IMR-90 (cell line): ENCODE data around the gene FAM20A. TPM values are rescaled to one million over a fixed set of nuclear protein-coding genes. Genes with fewer than 3 reads are reported as not detected.
A peak's percentile ranks its signal among the peaks of the same experiment; 100 is the strongest.

ENCODE experiments used
- ATAC-seq: fragments of 200-7000 bp; cut with Tn5 transposase; 2 replicates; pipeline ENCODE4 v1.9.1; 2020; ENCODE audit warnings: low read depth, mild to moderate bottlenecking, moderate library complexity
- BruUV-seq: library from RNA; stranded (reverse); fragments of 400-500 nt; replicated peaks from 2 replicates; lab custom pipeline; 2021; lab: Mats Ljungman, UMichigan
- CTCF ChIA-PET: fragments of 300-600 bp; formaldehyde crosslinking; extraction: SDS; loops from one replicate; lab custom pipeline; 2021; ENCODE audit warnings: antibody characterized with exemption; lab: Yijun Ruan, JAX
- POLR2A ChIA-PET: fragments of 300-600 bp; sonication (Branson Sonifier 250); formaldehyde crosslinking; loops from one replicate; lab custom pipeline; 2022; ENCODE audit warnings: antibody characterized with exemption; ENCODE audit not compliant: unreplicated experiment; lab: Charles Lee
- DNase-seq: peaks from one replicate; pipeline ENCODE4 v3.0.0; 2013
- H2AFZ ChIP-seq: replicated peaks from 2 replicates; pipeline ENCODE3; 2013; ENCODE audit warnings: low read length, mild to moderate bottlenecking; ENCODE audit not compliant: poor library complexity
- H2AK5ac ChIP-seq: 2 replicates; pipeline ENCODE4 v1.6.1; 2013; ENCODE audit warnings: low read depth, low read length, inconsistent platforms
- H2AK9ac ChIP-seq: replicated peaks from 2 replicates; pipeline ENCODE3; 2013; ENCODE audit warnings: mild to moderate bottlenecking, low read depth, low read length, moderate library complexity; ENCODE audit not compliant: poor library complexity
- H2BK120ac ChIP-seq: 2 replicates; pipeline ENCODE4 v1.6.1; 2013; ENCODE audit warnings: low read depth, low read length, inconsistent platforms
- H2BK15ac ChIP-seq: 3 replicates; pipeline ENCODE4 v1.6.1; 2013; ENCODE audit warnings: low read depth, low read length, inconsistent platforms
- H2BK20ac ChIP-seq: 2 replicates; pipeline ENCODE4 v1.6.1; 2013; ENCODE audit warnings: low read depth, mild to moderate bottlenecking, inconsistent platforms, low read length, moderate library complexity
- H2BK5ac ChIP-seq: 2 replicates; pipeline ENCODE4 v1.6.1; 2013; ENCODE audit warnings: mild to moderate bottlenecking, low read depth, low read length, inconsistent platforms; ENCODE audit not compliant: poor library complexity, severe bottlenecking
- H3K14ac ChIP-seq: replicated peaks from 2 replicates; pipeline ENCODE4 v1.6.1; 2013; ENCODE audit warnings: low read depth, low read length, inconsistent platforms
- H3K18ac ChIP-seq: 2 replicates; pipeline ENCODE4 v1.6.1; 2013; ENCODE audit warnings: low read depth, low read length, control low read depth
- H3K23ac ChIP-seq: 2 replicates; pipeline ENCODE4 v1.6.1; 2013; ENCODE audit warnings: low read depth, low read length, inconsistent platforms
- H3K27ac ChIP-seq: 2 replicates; pipeline ENCODE4 v1.5.1; 2013; ENCODE audit warnings: mild to moderate bottlenecking, control low read depth, low read length; ENCODE audit not compliant: insufficient read depth
- H3K27me3 ChIP-seq: 2 replicates; pipeline ENCODE4 v1.6.1; 2013; ENCODE audit warnings: low read length; ENCODE audit not compliant: control insufficient read depth, insufficient read depth
- H3K36me3 ChIP-seq: 2 replicates; pipeline ENCODE4 v1.6.1; 2013; ENCODE audit warnings: low read length, mixed read lengths; ENCODE audit not compliant: control insufficient read depth, insufficient read depth
- H3K4ac ChIP-seq: 2 replicates; pipeline ENCODE4 v1.6.1; 2013; ENCODE audit warnings: low read depth, low read length, inconsistent platforms
- H3K4me1 ChIP-seq: 2 replicates; pipeline ENCODE4 v1.6.1; 2013; ENCODE audit warnings: low read length, mixed read lengths; ENCODE audit not compliant: control insufficient read depth, insufficient read depth
- H3K4me2 ChIP-seq: 2 replicates; pipeline ENCODE4 v1.6.1; 2013; ENCODE audit warnings: low read depth, mild to moderate bottlenecking, control low read depth, low read length, moderate library complexity
- H3K4me3 ChIP-seq: 2 replicates; pipeline ENCODE4 v1.5.1; 2013; ENCODE audit warnings: low read depth, mild to moderate bottlenecking, control low read depth, low read length, moderate library complexity; ENCODE audit not compliant: insufficient read depth
- H3K56ac ChIP-seq: 2 replicates; pipeline ENCODE4 v1.6.1; 2013; ENCODE audit warnings: low read length, inconsistent platforms; ENCODE audit not compliant: insufficient read depth; ENCODE audit errors: extremely low read depth
- H3K79me1 ChIP-seq, 2 experiments: 2 replicates each; pipeline ENCODE4 v1.6.1; 2013; ENCODE audit warnings: low read length in 2 of 2, inconsistent platforms in 1 of 2, low read depth in 1 of 2
- H3K9ac ChIP-seq: 2 replicates; pipeline ENCODE4 v1.6.1; 2013; ENCODE audit warnings: low read depth, low read length, control low read depth
- H3K9me1 ChIP-seq: 2 replicates; pipeline ENCODE4 v1.6.1; 2013; ENCODE audit warnings: low read length, inconsistent platforms; ENCODE audit not compliant: insufficient read depth
- H3K9me3 ChIP-seq: 2 replicates; pipeline ENCODE4 v1.6.1; 2013; ENCODE audit warnings: low read length; ENCODE audit not compliant: control insufficient read depth, insufficient read depth
- H4K20me1 ChIP-seq: 2 replicates; pipeline ENCODE4 v1.6.1; 2013; ENCODE audit warnings: low read length, inconsistent platforms; ENCODE audit not compliant: insufficient read depth
- H4K5ac ChIP-seq: 2 replicates; pipeline ENCODE4 v1.6.1; 2013; ENCODE audit warnings: mild to moderate bottlenecking, low read depth, low read length, control low read depth
- H4K8ac ChIP-seq, 2 experiments: 2 replicates each; pipeline ENCODE4 v1.6.1; 2013; ENCODE audit warnings: low read depth in 2 of 2, low read length in 2 of 2, control low read depth in 1 of 2, inconsistent platforms in 1 of 2
- H4K91ac ChIP-seq: 2 replicates; pipeline ENCODE4 v1.6.1; 2013; ENCODE audit warnings: low read depth, low read length, inconsistent platforms; ENCODE audit not compliant: insufficient read depth
- BHLHE40 ChIP-seq: fragments of 150-350 bp; IDR thresholded peaks from 2 replicates; pipeline ENCODE4 v1.6.1; 2016; ENCODE audit warnings: mild to moderate bottlenecking, low read depth, low read length
- CEBPB ChIP-seq: IDR thresholded peaks from 2 replicates; pipeline ENCODE4 v1.6.1; 2012; ENCODE audit warnings: low read depth, low read length, improper control_type of control experiment
- CHD1 ChIP-seq: IDR thresholded peaks from 2 replicates; pipeline ENCODE4 v1.6.1; 2012; ENCODE audit warnings: low read depth, low read length, improper control_type of control experiment
- MAFK ChIP-seq: IDR thresholded peaks from 2 replicates; pipeline ENCODE4 v1.6.1; 2012; ENCODE audit warnings: low read depth, low read length, improper control_type of control experiment
- MXI1 ChIP-seq: IDR thresholded peaks from 2 replicates; pipeline ENCODE4 v1.6.1; 2012; ENCODE audit warnings: low read depth, mild to moderate bottlenecking, low read length, moderate library complexity, borderline replicate concordance
- RAD21 ChIP-seq: IDR thresholded peaks from 2 replicates; pipeline ENCODE4 v1.6.1; 2012; ENCODE audit warnings: low read length, improper control_type of control experiment
- RCOR1 ChIP-seq: IDR thresholded peaks from 2 replicates; pipeline ENCODE4 v1.6.1; 2012; ENCODE audit warnings: mild to moderate bottlenecking, low read length, improper control_type of control experiment; ENCODE audit not compliant: insufficient replicate concordance
- SMC3 ChIP-seq: fragments of 150-350 bp; IDR thresholded peaks from 2 replicates; pipeline ENCODE4 v1.6.1; 2016; ENCODE audit warnings: low read depth, mild to moderate bottlenecking, antibody characterized with exemption, low read length, moderate library complexity
- WGBS, 2 experiments: methylation state at CpG; one replicate each; pipeline versions ENCODE4 v1.1.5 to v1.1.7; 2013; ENCODE audit warnings: missing lambda C conversion rate in 2 of 2; ENCODE audit not compliant: insufficient read length in 1 of 2; ENCODE audit errors: extremely low coverage in 2 of 2; 5-methylcytosine and 5-hydroxymethylcytosine counted together
- dilution Hi-C: fragments of 300-500 bp; cut with HindIII; formaldehyde crosslinking; loops from one replicate; pipeline ENCODE4 v1.14.3; 2018; ENCODE audit warnings: low sequenced_read_pairs; ENCODE audit not compliant: unreplicated experiment
- in situ Hi-C: fragments of 300-500 bp; cut with MboI; formaldehyde crosslinking; loops from 3 replicates; pipeline ENCODE4 v1.14.3; 2019; ENCODE audit warnings: low sequenced_read_pairs, inconsistent platforms, mixed read lengths
- intact Hi-C: fragments of 100-400 bp; cut with micrococcal nuclease; formaldehyde crosslinking; loops from 2 replicates; pipeline ENCODE4 v1.10.0; 2022
- polyA plus RNA-seq, 3 experiments: library from polyadenylated mRNA; depleted of rRNA; stranded (reverse); fragments of >200 nt; gene quantifications; 2 replicates each; pipeline ENCODE4 v1.2.3, GENCODE V29; 2012; ENCODE audit warnings: low replicate concordance in 1 of 3
- total RNA-seq: library from RNA; depleted of rRNA; stranded (reverse); fragments of >200 nt; gene quantifications from 2 replicates; pipeline ENCODE4 v1.2.3, GENCODE V29; 2012
- TF ChIP-seq, protein P1 (sequence below): conservative IDR thresholded peaks from 2 replicates; pipeline ENCODE4 v1.5.1; 2012; ENCODE audit warnings: mild to moderate bottlenecking, low read depth, low read length, improper control_type of control experiment
- TF ChIP-seq, protein P2 (sequence below): fragments of 150-350 bp; IDR thresholded peaks from 2 replicates; pipeline ENCODE4 v1.6.1; 2017; ENCODE audit warnings: mild to moderate bottlenecking, antibody characterized with exemption, low read length, low read depth
- TF ChIP-seq, protein P3 (sequence below): fragments of 150-350 bp; IDR thresholded peaks from 2 replicates; pipeline ENCODE4 v1.6.1; 2016; ENCODE audit warnings: low read depth, mild to moderate bottlenecking, low read length, moderate library complexity, borderline replicate concordance

The FAM20A gene
- total and polyA plus RNA-seq, 2 of the 4 experiments (the other 2 are of a cell fraction): not detected

GRCh38 chr17:68498479-68499326 is 102.5 kb downstream of the FAM20A start:
- H3K36me3 ChIP-seq: no peaks in the 10 kb centered on the region
- TF ChIP-seq RAD21: no peak
- TF ChIP-seq, protein P1, sequence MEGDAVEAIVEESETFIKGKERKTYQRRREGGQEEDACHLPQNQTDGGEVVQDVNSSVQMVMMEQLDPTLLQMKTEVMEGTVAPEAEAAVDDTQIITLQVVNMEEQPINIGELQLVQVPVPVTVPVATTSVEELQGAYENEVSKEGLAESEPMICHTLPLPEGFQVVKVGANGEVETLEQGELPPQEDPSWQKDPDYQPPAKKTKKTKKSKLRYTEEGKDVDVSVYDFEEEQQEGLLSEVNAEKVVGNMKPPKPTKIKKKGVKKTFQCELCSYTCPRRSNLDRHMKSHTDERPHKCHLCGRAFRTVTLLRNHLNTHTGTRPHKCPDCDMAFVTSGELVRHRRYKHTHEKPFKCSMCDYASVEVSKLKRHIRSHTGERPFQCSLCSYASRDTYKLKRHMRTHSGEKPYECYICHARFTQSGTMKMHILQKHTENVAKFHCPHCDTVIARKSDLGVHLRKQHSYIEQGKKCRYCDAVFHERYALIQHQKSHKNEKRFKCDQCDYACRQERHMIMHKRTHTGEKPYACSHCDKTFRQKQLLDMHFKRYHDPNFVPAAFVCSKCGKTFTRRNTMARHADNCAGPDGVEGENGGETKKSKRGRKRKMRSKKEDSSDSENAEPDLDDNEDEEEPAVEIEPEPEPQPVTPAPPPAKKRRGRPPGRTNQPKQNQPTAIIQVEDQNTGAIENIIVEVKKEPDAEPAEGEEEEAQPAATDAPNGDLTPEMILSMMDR: no peak
- TF ChIP-seq SMC3: no peak
- no peak for TF ChIP-seq CHD1
- no peak for TF ChIP-seq MXI1
- TF ChIP-seq, protein P2, sequence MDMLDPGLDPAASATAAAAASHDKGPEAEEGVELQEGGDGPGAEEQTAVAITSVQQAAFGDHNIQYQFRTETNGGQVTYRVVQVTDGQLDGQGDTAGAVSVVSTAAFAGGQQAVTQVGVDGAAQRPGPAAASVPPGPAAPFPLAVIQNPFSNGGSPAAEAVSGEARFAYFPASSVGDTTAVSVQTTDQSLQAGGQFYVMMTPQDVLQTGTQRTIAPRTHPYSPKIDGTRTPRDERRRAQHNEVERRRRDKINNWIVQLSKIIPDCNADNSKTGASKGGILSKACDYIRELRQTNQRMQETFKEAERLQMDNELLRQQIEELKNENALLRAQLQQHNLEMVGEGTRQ: no peak
- TF ChIP-seq, protein P3, sequence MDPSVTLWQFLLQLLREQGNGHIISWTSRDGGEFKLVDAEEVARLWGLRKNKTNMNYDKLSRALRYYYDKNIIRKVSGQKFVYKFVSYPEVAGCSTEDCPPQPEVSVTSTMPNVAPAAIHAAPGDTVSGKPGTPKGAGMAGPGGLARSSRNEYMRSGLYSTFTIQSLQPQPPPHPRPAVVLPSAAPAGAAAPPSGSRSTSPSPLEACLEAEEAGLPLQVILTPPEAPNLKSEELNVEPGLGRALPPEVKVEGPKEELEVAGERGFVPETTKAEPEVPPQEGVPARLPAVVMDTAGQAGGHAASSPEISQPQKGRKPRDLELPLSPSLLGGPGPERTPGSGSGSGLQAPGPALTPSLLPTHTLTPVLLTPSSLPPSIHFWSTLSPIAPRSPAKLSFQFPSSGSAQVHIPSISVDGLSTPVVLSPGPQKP: no peak
- TF ChIP-seq RCOR1: no peak
- no peak for TF ChIP-seq BHLHE40
- no peak for TF ChIP-seq MAFK
- no peak for TF ChIP-seq CEBPB
- H2AK9ac ChIP-seq: no peak overlapping the region
- no peak overlapping the region for H3K56ac ChIP-seq
- no TSS peak for BruUV-seq
- H2BK5ac ChIP-seq: no peak overlapping the region
- H2AFZ ChIP-seq: no peak overlapping the region
- no peak overlapping the region for H2BK120ac ChIP-seq
- no peaks in the 10 kb centered on the region for H3K9me1 ChIP-seq
- H3K18ac ChIP-seq: no peak overlapping the region
- no peak overlapping the region for H3K9ac ChIP-seq
- ATAC-seq (no peak), DNase-seq (no peak)
- intact Hi-C loops (no loop called here), dilution Hi-C loops (no loop called here), in situ Hi-C loops (no loop called here)
- WGBS, 2 experiments: 14% methylated on average over 3 of the region's 7 CpGs; no CpG with 5 or more reads in 1 of the 2 experiments
- H3K14ac ChIP-seq: no peak overlapping the region
- no peak overlapping the region for H3K23ac ChIP-seq
- H4K20me1 ChIP-seq: no peaks in the 10 kb centered on the region
- POLR2A ChIA-PET: no interaction called here
- H3K4me3 ChIP-seq: no peak overlapping the region
- H4K5ac ChIP-seq: no peak overlapping the region
- H3K4ac ChIP-seq: no peak overlapping the region
- H2BK20ac ChIP-seq: no peak overlapping the region
- no peaks in the 10 kb centered on the region for H3K4me1 ChIP-seq
- peak overlapping the region; percentile 5; the same call in 1 of the 2 replicates for H3K4me2 ChIP-seq
- no peaks in the 10 kb centered on the region for H3K9me3 ChIP-seq
- CTCF ChIA-PET: interaction anchor here (0.5 to 0.6 kb wide), 2 partner anchors 320 to 473 kb away, joined by 3 read pairs; no protein-coding TSS in a partner anchor
- no peak overlapping the region for H4K8ac ChIP-seq
- no peaks in the 10 kb centered on the region for H3K79me1 ChIP-seq
- peaks cover 17% of the 10 kb centered on the region for H3K27me3 ChIP-seq
- H3K27ac ChIP-seq: no peak overlapping the region
- no peak overlapping the region for H2AK5ac ChIP-seq
- no peak overlapping the region for H2BK15ac ChIP-seq
- H4K91ac ChIP-seq: no peak overlapping the region
